Panc1 (cell line): ENCODE data around the gene PSMA7. TPM values are rescaled to one million over a fixed set of nuclear protein-coding genes. Genes with fewer than 3 reads are reported as not detected.

Experiments used
- ATAC-seq: fragments of 200-7000 bp; cut with Tn5 transposase; 2 replicates; pipeline ENCODE4 v1.9.1; 2020; ENCODE audit warnings: mild to moderate bottlenecking, moderate library complexity
- BruUV-seq: library from RNA; stranded (reverse); fragments of 400-500 nt; replicated peaks from 2 replicates; lab custom pipeline; 2021; lab: Mats Ljungman, UMichigan
- CTCF ChIA-PET: fragments of 300-600 bp; sonication (Branson Sonifier 250); formaldehyde crosslinking; loops from one replicate; lab custom pipeline; 2022; ENCODE audit warnings: antibody characterized with exemption; lab: Charles Lee
- POLR2A ChIA-PET: fragments of 300-600 bp; sonication (Branson Sonifier 250); formaldehyde crosslinking; loops from one replicate; lab custom pipeline; 2022; ENCODE audit warnings: antibody characterized with exemption; lab: Charles Lee
- DNase-seq: peaks from one replicate; pipeline ENCODE4 v3.0.0-alpha.2; 2010; ENCODE audit warnings: low read depth, low spot score
- H3K27ac ChIP-seq: 2 replicates; pipeline ENCODE4 v1.5.1; 2011; ENCODE audit warnings: mild to moderate bottlenecking, low read length, inconsistent platforms
- H3K27me3 ChIP-seq: fragments of 200-500 bp; sonication (Bioruptor generic); 2 replicates; pipeline ENCODE4 v1.6.0; 2014; ENCODE audit warnings: low read length, inconsistent platforms; ENCODE audit not compliant: control insufficient read depth, insufficient read depth
- H3K36me3 ChIP-seq: fragments of 200-500 bp; sonication (Bioruptor generic); 2 replicates; pipeline ENCODE4 v1.5.1; 2014; ENCODE audit warnings: inconsistent platforms, mild to moderate bottlenecking, low read length, moderate library complexity; ENCODE audit not compliant: control insufficient read depth, insufficient read depth
- H3K4me1 ChIP-seq: 2 replicates; pipeline ENCODE4 v1.5.1; 2011; ENCODE audit warnings: inconsistent platforms, mild to moderate bottlenecking, low read length, moderate library complexity; ENCODE audit not compliant: control insufficient read depth, insufficient read depth
- H3K4me3 ChIP-seq, 2 experiments: 2 replicates each; pipeline ENCODE4 v1.5.1; 2011 to 2012; ENCODE audit warnings: low read depth in 2 of 2, low read length in 2 of 2, mild to moderate bottlenecking in 2 of 2, inconsistent platforms in 1 of 2, moderate library complexity in 1 of 2
- H3K9me3 ChIP-seq: fragments of 200-500 bp; sonication (Bioruptor generic); 2 replicates; pipeline ENCODE4 v1.5.1; 2014; ENCODE audit warnings: low read depth, mild to moderate bottlenecking, inconsistent platforms, low read length, moderate library complexity; ENCODE audit not compliant: control insufficient read depth, insufficient read depth
- POLR2AphosphoS5 ChIP-seq: IDR thresholded peaks from 2 replicates; pipeline ENCODE4 v1.6.1; 2012; ENCODE audit warnings: mild to moderate bottlenecking, low read depth, low read length, moderate library complexity
- REST ChIP-seq, 2 experiments: IDR thresholded peaks; 2 replicates each; pipeline ENCODE4 v1.6.1; 2011 to 2012; ENCODE audit warnings: low read depth in 2 of 2, control low read depth in 1 of 2, low read length in 1 of 2, mild to moderate bottlenecking in 1 of 2, moderate library complexity in 1 of 2; ENCODE audit not compliant: insufficient read depth in 1 of 2
- SIN3A ChIP-seq: IDR thresholded peaks from 2 replicates; pipeline ENCODE4 v1.6.1; 2012; ENCODE audit warnings: low read depth, mild to moderate bottlenecking, low read length, moderate library complexity, borderline replicate concordance; ENCODE audit not compliant: insufficient read depth
- TCF7L2 ChIP-seq: IDR thresholded peaks from 2 replicates; pipeline ENCODE4 v1.6.1; 2011; ENCODE audit warnings: mild to moderate bottlenecking, low read depth, low read length, inconsistent platforms
- in situ Hi-C: cut with HindIII; loops from 2 replicates; pipeline ENCODE4 v1.10.0; 2016; ENCODE audit warnings: low sequenced_read_pairs, low pct_unique_long_range_greater_than_20kb
- intact Hi-C: fragments of 100-400 bp; cut with micrococcal nuclease; formaldehyde crosslinking; loops from one replicate; pipeline ENCODE4 v1.10.0; 2022; ENCODE audit not compliant: unreplicated experiment
- total RNA-seq: library from RNA; stranded (reverse); gene quantifications from one replicate; pipeline ENCODE4 v1.2.1, GENCODE V29; 2021; ENCODE audit not compliant: unreplicated experiment
- TF ChIP-seq, protein P1 (sequence below): fragments of 450-650 bp; IDR thresholded peaks from 2 replicates; pipeline ENCODE4 v1.5.1; 2017; ENCODE audit warnings: mild to moderate bottlenecking

The PSMA7 gene
- total RNA-seq, 1 experiment from 2014 or later, result 402 TPM

DNA sequence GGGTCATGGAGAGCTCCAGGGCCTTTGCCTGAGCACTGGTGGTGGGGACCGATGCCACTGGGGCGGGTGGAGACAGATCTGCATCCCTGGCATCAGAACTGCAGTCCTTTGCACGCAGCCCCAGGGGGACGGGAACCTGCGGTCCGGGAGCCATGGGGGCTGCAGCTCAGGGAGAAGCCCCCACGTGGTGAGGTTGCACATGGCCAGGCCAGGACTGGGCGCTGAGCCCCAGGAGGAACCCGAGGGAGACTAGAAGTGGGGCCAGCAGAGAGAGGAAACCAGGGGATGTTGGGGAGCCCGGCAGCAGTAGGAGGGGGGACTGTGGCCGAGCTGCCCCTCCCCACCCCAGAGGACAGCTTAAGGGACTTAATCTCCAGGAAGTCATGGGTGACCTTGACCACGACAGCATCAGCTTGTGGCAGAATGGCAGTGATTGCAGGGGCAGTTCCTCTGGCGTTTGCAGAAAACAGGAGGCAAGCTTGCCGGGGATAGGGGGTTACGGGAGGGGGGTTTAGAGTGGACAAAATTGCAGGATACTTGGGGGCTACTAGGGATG is 38.9 kb downstream of the PSMA7 start:
- DNase-seq, result no peak
- Histone ChIP-seq H3K36me3 (no peaks in the 10 kb centered on the region), H3K27me3 (no peaks in the 10 kb centered on the region), H3K4me1 (no peaks in the 10 kb centered on the region), H3K4me3 (no peak overlapping the region), H3K27ac (no peak overlapping the region), H3K9me3 (no peaks in the 10 kb centered on the region; the same call in 1 of the 2 replicates)
- ChIA-PET CTCF (interaction anchor here (0.6 kb wide), 1 partner anchor 38 kb away, joined by 5 read pairs; no protein-coding TSS in a partner anchor), POLR2A (no interaction called here)
- in situ Hi-C loops (no loop called here), intact Hi-C loops (no loop called here)
- no peak for TF ChIP-seq REST (IDR thresholded peaks at IDR 0.05; ENCODE audit: insufficient read depth in 1 of 2, low read depth in 2 of 2, low read length in 1 of 2)
- TF ChIP-seq, protein P1, sequence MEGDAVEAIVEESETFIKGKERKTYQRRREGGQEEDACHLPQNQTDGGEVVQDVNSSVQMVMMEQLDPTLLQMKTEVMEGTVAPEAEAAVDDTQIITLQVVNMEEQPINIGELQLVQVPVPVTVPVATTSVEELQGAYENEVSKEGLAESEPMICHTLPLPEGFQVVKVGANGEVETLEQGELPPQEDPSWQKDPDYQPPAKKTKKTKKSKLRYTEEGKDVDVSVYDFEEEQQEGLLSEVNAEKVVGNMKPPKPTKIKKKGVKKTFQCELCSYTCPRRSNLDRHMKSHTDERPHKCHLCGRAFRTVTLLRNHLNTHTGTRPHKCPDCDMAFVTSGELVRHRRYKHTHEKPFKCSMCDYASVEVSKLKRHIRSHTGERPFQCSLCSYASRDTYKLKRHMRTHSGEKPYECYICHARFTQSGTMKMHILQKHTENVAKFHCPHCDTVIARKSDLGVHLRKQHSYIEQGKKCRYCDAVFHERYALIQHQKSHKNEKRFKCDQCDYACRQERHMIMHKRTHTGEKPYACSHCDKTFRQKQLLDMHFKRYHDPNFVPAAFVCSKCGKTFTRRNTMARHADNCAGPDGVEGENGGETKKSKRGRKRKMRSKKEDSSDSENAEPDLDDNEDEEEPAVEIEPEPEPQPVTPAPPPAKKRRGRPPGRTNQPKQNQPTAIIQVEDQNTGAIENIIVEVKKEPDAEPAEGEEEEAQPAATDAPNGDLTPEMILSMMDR, result no peak
- no peak for TF ChIP-seq SIN3A
- no peak for TF ChIP-seq POLR2AphosphoS5
- no peak for TF ChIP-seq TCF7L2
- BruUV-seq, result no TSS peak
- no peak for ATAC-seq

DNA sequence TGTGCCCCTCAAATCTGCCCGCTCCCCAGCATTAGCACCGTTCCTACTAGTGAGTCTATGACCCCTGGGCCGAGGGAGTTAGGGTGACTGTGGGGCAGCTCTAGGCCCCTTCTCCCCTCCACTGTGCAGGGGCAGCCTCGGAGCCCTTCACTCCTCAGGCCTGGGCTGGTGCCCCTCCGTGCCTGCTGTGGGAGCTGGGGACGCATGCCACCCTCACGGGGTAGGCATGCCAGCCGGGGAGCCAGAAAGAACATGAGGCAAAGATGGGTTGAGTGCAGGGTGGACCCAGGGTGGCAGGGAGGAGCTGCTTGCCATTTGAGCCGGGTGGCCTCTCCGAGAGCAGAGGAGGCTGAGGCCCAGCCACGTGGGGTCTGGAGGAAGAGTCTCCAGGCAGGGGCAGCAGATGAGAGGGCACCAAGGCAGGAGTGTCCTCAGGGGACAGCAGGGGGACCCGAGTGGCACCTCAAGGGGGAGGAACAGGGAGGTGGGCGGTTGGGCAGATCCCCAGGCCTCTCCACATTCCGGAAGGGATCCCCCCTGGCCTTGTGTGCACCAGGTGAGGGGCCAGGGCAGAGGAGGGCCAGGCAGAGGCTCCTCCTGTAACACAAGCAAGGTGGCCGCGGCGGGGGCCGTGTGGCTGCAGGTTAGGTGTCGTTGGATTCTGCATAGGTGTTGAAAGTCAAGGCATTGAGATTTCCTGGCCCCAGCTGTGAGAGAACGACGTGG is 39.5 kb downstream of the PSMA7 start:
- Histone ChIP-seq H3K9me3 (no peaks in the 10 kb centered on the region; the same call in 1 of the 2 replicates), H3K27me3 (no peaks in the 10 kb centered on the region), H3K27ac (no peak overlapping the region), H3K36me3 (no peaks in the 10 kb centered on the region), H3K4me1 (no peaks in the 10 kb centered on the region), H3K4me3 (no peak overlapping the region)
- TF ChIP-seq POLR2AphosphoS5 (no peak), SIN3A (no peak), REST (IDR thresholded peaks at IDR 0.05; ENCODE audit: insufficient read depth in 1 of 2, low read depth in 2 of 2, low read length in 1 of 2) (no peak), TCF7L2 (no peak)
- TF ChIP-seq, protein P1, result no peak
- no peak for ATAC-seq
- ChIA-PET CTCF (interaction anchor here (0.6 kb wide), 1 partner anchor 37 kb away, joined by 5 read pairs; no protein-coding TSS in a partner anchor), POLR2A (no interaction called here)
- in situ Hi-C loops, result no loop called here
- no peak for DNase-seq
- no TSS peak for BruUV-seq
- intact Hi-C loops, result no loop called here
